CD4-positive, alpha-beta T cell treated with Interleukin-6 for 4 hours (primary cell): ENCODE measurements around the gene NMBR.
"Not testable (repeated sequence)": the region's sequence is repeated elsewhere in the genome, so short reads cannot be mapped to it uniquely, and the experiment has no call there.

Experiments used
- DNase-seq: peaks from one replicate; pipeline ENCODE4 v3.0.0-alpha.2; 2020; ENCODE audit warnings: mixed read lengths

The NMBR gene

GRCh38 chr6:142146828-142147662, at the start of gene NMBR, which contains the start of gene VTA1:
TSS of gene NMBR (minus strand) at chr6:142147122. CDS start at chr6:142088658, 58,464 bp downstream.
TSS of gene VTA1 (plus strand) at chr6:142147263. CDS start at chr6:142147288, 25 bp downstream.
- DNase-seq = peak; percentile 95

- no peak for DNase-seq
These were observed 49.1 kb upstream of the NMBR start for GRCh38 chr6:142195862-142196541.

- no peak for DNase-seq
These were observed 46.7 kb upstream of the NMBR start for GRCh38 chr6:142193621-142194020.

- no peak for DNase-seq
These were observed 45.4 kb upstream of the NMBR start for GRCh38 chr6:142192343-142192742.

GRCh38 chr6:142189057-142189456, 42.1 kb upstream of the NMBR start:
- DNase-seq = no peak

- DNase-seq = not testable (repeated sequence)
These were observed 41.4 kb upstream of the NMBR start for GRCh38 chr6:142188341-142188740.

- DNase-seq = no peak
These were observed 40.3 kb upstream of the NMBR start for GRCh38 chr6:142187209-142187608.

- no peak for DNase-seq
These were observed 38.7 kb upstream of the NMBR start for GRCh38 chr6:142185641-142186040.

GRCh38 chr6:142184307-142184706, 37.4 kb upstream of the NMBR start:
- DNase-seq = no peak

GRCh38 chr6:142183351-142183750, 36.4 kb upstream of the NMBR start:
- no peak for DNase-seq

GRCh38 chr6:142182004-142182403, 35.1 kb upstream of the NMBR start:
- no peak for DNase-seq

GRCh38 chr6:142178129-142178528, 31.2 kb upstream of the NMBR start:
- DNase-seq = no peak

- DNase-seq = no peak
These were observed 27.8 kb upstream of the NMBR start for GRCh38 chr6:142174703-142175102.

GRCh38 chr6:142173980-142174379, 27.1 kb upstream of the NMBR start:
- no peak for DNase-seq

GRCh38 chr6:142172758-142173157, 25.8 kb upstream of the NMBR start:
- DNase-seq = no peak

- DNase-seq = no peak
These were observed 24.4 kb upstream of the NMBR start for GRCh38 chr6:142171351-142171750.

- DNase-seq = no peak
These were observed 20.6 kb upstream of the NMBR start for GRCh38 chr6:142167486-142167885.

- DNase-seq = no peak
These were observed 20.1 kb upstream of the NMBR start for GRCh38 chr6:142167071-142167470.

GRCh38 chr6:142165227-142165626, 18.3 kb upstream of the NMBR start:
- DNase-seq = no peak

- DNase-seq = no peak
These were observed 15.9 kb upstream of the NMBR start for GRCh38 chr6:142162780-142163179.

- DNase-seq = not testable (repeated sequence)
These were observed 9.8 kb upstream of the NMBR start for GRCh38 chr6:142156758-142157068.

- DNase-seq = no peak
These were observed 9.2 kb upstream of the NMBR start for GRCh38 chr6:142155895-142156757.

- DNase-seq = no peak
These were observed 8.2 kb upstream of the NMBR start for GRCh38 chr6:142155091-142155490.
